DLD1 (cell line): ENCODE measurements around the gene CCSER1.
"Not testable (repeated sequence)": the region's sequence is repeated elsewhere in the genome, so short reads cannot be mapped to it uniquely, and the experiment has no call there.

Experiments
- in situ Hi-C: cut with HindIII; loops from 2 replicates; pipeline ENCODE4 v1.10.0; 2017; ENCODE audit warnings: low sequenced_read_pairs

CCSER1 gene

DNA sequence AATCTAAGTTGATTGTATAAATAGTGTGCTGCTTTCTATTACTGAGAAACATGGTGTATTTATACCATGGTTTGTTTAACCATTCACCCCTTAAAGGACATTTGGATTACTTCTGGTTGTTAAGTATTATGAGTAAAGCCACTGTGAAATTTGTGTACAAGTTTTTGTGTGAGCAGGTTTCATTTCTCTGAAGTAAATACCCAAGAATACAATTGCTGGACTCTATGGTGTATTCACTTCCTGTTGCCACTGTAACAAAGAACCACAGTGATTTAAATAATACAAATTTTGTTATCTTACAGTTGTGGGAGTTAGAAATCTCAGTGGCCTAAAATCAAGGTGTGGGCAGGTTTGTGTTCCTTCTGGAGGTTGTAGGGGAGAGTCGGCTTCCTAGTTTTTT lies 869.6 kb downstream of the CCSER1 start:
- in situ Hi-C loops: no loop called here

DNA sequence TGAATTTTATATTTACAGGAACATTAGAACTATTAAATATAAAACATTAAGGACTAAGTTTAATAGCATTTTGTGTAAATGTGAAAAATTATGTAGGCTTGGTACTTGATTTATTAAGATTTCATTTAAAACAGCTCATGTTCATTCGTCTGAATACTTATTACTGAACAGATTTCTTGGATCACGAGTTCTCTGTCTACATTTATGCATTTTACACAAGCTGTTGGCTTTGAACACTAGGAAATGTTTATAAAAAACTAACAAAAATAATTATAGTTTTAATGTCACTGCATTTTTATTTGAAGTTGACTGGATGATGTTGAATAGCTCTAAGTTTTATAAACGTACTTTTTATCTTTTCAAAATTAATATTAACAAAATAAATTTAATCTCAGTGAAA lies 888.7 kb downstream of the CCSER1 start:
- in situ Hi-C loops: no loop called here

DNA sequence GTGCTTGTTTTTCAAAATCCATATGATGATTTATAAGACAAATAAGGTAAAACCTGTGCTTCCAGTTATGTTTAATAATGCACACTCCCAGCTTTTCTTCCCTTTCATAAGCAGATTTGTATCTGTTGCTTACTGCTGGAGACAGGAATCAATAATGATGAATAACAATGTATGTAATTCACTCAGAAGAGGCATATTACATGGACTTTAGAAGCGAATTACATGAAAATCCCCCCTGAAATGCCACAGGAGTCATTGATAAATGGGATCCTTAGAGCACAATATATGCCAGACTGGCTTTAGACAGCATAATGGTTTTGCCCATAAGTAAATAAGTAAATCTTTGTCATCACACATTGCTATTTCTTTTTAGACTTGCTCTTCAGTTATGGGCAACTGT lies 892.3 kb downstream of the CCSER1 start:
- in situ Hi-C loops: no loop called here

DNA sequence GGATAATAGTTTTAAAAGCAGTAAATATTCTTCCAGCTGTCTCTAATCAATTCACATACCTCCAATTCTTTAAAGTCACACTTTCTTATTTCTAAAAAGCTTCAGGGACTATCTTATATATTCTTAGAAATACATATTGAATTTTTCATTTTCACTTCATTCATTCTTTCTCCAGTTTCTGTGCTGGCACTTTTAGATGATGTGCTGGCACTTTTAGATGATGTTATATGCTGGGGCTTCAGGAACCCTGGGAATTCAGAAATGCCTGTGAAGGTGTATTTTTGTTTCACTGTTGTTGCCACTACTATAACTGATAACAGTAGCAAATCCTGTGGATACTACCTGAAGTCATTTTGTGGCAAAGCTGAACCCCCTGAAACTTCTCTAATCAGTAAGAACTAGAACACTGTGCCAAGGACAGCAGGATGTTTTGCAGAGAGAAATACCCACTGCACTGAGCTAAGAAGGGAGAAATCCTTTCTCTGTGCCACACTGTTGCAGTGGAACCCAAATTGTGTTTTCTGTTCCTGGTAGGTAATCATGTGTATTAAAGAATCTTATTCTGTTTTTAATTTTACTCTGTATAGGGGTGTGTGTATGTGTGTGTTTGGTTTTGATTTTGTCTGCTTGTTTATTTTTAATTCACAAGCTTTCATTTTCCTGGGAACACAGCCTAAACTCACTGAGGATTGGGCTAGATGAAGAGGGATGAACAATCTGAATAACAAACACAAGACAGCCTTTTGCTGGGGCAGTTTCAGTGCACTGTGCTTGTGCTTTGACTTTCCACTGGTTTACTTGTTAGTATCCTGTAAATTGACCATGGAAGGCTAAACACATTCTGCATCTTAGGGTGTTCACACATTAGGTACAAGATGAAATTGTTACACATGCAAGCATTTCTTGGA lies 898.3 kb downstream of the CCSER1 start:
- in situ Hi-C loops: no loop called here

DNA sequence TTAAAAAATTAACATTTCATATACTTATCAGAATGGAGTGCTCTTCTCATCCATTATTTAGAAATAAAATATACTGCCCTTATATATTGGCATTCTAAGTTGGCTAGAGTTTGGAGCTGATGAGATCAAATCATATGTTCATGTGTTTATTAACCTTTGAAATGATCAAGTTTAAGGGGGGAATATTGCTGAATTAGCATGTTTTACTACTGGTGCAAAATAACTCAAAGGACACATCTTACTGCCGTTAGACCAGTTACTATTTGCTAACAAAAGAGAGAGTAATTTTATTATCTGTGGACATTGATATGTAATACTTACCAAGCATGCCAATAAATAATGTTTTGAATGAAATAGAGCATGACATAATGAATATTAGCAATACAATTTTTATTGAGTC lies 901.0 kb downstream of the CCSER1 start:
- in situ Hi-C loops: no loop called here

DNA sequence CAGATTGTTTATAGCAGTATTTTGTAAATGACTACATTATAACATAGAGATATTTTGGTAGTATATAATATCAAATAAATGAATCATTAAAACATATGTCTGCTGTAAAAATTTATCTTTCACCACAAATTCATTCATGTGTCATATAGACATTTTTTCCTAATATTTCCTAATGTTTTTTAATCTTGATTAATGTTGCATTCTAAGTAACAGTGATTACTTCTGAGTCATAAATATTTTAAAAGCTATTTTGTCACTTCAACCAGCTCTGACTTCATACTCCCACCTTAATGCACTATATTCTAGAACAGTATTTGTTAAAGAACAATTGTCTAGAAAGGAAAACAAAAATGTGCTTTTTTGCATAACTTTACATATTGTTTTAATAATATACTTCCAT lies 904.6 kb downstream of the CCSER1 start:
- in situ Hi-C loops: no loop called here

DNA sequence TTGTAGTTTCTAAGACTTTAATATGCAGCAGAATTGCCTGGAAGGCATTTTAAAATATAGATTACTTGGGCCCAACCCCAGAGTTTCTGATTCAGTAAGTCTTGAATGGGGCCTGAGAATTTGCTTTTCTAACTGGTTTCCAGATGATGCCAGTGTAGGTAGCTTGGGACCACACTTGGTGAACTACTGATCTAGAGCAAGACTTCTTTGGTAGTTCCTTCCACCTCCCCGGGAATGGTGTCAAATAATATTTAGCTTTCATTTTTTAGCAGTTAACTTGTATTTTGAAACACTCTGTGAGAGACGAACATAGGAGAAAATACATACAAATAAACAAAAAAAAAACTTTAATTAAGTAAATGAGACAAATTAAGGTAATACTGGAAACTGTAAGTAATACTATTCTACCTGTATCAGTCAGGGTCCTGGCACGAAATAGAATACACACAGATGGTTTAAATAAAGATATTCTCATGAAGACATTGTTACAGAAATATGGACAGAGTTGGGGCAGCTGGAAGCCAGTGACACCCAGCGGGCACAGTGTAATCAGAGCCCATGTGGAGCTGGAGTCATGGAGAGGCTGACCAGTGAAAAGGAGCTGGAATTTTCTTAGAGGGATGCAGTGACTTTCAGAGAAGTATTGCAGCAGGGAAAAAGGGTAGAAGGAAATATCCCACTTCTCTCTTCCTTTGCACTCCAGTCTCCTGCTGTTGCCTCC lies 905.7 kb downstream of the CCSER1 start:
- in situ Hi-C loops: no loop called here

DNA sequence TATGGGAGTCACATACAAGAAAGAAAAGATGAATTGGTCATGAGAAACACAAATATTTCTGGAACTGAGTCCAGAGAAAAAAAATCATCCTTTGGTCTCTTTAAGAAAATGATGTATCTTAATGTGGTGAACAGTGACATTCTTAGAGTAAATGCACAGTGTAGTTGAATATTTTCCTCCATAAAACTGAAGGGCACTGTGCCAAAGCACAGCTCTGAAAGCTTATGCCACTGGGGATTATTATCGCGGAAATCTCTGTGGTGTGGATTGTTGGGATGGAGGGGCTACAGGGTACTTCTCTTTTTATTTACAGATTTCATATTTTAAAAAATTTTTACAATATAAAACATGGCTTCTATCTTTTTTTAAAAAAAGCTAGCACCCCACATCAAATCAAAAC lies 908.1 kb downstream of the CCSER1 start:
- in situ Hi-C loops: no loop called here

DNA sequence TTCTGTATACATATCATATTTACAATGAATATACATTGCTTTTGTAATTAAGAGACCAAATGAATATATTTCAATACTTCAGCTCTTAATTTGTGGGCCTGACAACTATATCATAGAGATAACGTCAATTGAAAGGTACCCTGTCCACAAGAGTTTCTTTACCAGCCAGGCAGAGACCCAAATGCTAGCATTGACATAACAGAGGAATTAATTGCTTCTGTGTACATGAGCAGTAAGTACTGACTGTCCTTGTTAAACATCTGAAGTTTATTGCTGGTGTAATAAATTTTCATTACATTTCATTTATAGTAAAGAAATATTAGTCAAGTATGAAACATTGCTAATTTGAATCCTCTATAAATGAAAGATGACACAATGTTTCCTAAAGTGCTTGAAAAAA lies 910.8 kb downstream of the CCSER1 start:
- in situ Hi-C loops: no loop called here

DNA sequence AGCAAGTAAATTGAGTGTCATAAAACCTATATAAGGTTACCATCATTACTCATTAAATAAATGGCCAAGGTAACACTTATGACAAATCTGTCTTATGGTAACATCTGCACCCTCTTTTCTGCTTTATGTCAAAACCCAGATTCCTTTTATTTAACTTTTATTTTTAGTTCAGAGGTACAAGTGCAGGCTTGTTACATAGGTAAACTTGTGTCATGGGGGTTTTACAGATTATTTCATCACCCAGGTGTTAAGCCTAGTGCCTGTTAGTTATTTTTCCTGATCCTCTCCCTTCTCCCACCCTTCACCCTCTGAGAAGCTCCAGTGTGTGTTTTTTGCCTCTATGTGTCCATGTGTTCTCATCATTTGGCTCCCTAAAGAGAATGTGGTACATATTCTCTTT lies 930.7 kb downstream of the CCSER1 start:
- in situ Hi-C loops: no loop called here

DNA sequence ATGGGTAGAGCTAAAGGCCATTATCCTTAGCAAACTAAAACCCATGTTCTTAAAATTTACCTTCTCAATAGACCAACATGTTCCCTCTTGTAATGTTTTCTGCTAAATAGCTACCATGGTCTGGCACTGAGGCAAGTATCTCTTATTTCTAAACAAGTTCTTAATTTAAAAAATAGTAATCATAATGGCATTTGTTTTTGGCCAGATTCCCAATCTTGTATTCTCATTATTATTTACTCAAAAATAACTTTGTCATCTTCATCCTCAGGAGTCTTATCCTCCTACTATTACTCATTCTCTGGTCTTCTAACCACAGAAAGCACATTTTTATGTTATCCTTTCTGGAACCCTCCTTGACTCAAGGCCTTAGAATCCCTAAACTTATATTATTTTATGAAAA lies 931.2 kb downstream of the CCSER1 start:
- in situ Hi-C loops: no loop called here

DNA sequence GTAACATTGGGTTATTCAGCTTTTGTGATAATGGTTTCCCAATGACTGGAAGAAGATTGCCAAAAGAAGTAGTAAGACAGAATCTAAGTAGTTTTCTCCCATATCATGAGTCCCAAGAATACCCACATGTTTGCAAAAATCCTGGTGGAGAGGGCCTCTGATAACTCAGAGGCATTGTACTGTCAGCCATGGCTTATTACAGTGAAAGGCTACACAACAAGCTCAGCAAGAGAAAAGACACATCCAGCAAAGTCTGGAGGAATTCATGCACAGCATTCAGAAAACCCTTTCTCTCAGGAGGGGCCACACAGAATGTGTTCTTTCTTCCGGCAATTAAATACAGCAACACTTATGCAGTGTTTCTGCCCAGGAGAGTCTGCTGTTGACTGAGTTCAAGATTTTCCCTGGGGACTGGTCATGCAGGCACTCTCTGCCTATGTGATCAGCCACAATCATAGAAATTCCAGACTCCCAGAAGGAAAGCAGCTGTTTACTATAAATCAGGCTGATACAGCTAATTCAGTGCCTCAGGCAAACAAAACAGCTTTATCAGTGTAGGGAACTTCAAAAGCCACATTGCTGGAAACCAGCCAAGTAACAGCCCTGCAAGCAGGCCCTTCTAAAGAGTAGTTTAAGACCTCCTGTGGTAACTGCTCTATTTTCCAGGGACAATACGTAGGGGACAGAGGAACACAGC lies 937.1 kb downstream of the CCSER1 start:
- in situ Hi-C loops: no loop called here

DNA sequence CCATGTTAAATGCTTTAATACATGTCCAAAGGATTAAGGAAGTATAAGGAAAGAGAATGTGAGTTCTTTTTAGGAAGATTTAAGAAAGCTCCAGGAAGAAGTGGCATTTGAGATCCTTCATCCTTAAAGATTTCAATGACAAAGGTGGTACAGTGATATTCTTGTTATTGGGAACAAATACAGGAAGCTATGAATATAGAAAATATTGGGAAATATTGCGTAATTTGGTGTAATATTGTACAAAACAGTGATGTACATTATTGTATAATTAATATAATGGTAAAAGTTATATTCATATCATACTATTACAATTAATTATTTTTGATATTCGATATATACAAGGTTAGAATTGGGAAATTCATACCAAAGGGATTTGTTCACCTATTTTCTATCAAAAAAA lies 937.9 kb downstream of the CCSER1 start:
- in situ Hi-C loops: no loop called here

DNA sequence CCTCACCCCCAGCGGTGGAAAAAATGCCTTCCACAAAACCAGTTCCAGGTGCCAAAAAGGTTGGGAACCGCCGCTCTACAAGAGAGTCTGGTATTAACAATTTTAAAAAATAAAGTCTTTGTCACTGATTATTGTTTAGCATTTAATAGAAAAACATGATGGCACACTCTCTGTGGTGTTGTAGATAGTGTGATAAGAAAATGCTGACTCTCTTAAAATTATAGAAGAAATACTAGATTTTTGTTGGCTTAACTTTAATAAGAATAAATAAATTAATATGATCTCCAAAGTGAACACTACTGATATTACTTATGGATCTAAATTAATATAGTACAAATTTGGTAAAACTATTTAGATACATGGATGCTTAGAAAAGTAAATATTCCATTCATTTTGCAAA lies 943.5 kb downstream of the CCSER1 start:
- in situ Hi-C loops: no loop called here

DNA sequence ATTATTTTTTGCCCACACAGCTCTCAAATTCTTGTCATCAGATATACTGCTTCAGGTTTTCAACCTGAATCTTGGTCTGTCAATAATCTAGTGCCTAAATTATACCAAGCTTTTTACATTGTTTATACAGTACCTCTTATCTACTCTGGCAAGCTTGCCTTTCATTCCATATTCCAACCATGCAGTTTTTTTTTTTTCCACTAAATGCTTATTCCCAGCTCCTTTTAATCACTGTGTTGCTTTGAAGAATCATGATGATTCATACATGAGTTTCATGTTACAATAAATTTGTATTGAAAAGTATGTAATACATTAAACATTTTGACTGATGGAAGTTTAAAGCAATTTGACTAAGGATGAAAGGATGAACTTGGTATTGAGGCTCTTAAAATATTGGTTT lies 949.0 kb downstream of the CCSER1 start:
- in situ Hi-C loops: no loop called here

DNA sequence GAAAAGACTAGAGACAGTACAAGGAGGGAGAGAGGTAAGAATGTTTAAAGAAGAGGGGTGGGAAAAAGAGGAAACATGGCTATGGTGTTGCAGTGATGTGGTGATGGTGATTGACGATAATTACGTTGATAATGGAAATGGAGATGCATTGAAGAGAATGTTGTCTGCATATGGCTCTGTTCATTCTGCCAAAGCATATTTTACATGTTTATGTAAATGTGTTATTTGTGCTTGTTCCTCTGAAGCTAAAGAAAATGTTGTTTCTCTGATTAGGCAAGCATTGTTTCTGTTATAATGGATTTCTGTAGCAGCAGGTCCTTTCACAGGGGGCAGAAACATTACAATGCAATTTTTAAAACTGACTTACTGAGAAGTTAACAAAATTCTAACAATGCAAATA lies 958.8 kb downstream of the CCSER1 start:
- in situ Hi-C loops: no loop called here

DNA sequence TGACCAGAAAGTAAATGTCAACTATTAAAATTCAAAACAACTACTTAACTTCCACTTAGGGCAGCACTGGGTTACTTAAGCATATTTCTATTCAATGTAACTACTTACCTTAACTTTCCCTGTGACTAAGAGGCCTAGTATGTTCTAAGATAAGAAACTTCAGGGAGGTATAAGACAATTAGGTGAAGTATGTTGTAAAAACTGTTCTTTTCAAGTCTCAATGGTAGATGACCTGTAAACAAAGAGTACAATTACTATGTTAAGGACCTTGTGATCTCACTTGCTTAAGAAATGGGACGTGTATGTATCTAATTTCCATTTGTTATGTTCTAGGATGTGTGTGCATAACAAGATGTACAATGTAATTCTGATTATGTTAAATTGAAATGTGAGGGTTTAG lies 960.5 kb downstream of the CCSER1 start:
- in situ Hi-C loops: no loop called here

DNA sequence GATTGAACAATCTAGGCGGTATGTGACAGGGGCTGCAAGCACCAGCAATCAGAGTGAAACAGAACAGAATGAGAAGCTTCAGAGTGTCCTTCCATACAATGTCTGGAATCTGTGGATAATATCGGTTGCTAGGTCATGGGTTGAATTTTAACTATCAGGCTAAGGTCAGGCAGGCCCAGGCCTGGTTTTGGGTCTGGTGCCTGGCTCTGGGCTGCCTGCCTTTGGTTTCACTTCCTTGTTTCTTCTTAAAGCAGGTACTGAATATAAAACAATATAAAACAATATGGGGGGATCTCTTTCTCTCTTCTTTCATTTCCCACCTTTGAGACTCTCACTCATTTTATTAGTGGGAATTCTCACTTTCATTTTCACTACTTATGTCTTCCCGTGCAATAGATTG lies 962.0 kb downstream of the CCSER1 start:
- in situ Hi-C loops: no loop called here

DNA sequence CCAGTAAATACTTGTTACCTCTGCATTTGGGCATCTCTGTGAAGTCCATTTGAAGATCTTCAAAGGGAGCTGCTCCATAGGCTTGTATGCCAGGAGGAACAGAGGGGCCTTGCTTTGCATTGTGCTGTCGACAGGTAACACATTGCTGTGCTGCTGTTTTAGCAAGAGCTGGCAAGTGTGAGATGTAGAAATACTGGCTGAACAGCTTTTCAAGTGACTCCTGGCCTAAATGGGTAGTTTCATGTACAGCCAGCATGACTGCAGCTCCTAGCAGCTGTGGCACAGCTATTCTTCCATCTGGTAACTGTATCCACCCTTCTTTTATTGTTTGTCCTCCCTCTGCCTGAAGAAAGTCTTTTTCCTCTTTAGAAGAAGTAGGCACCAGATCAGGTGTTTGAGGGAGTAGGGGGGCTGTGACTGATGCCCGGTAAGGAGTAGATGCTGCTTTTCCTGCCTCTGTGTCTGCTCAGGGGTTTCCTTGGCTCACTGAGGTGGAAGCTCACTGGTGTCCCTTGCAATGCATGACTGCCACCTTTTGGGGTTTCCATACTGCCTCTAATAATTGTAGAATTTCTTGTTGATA lies 965.3 kb downstream of the CCSER1 start:
- in situ Hi-C loops: no loop called here

DNA sequence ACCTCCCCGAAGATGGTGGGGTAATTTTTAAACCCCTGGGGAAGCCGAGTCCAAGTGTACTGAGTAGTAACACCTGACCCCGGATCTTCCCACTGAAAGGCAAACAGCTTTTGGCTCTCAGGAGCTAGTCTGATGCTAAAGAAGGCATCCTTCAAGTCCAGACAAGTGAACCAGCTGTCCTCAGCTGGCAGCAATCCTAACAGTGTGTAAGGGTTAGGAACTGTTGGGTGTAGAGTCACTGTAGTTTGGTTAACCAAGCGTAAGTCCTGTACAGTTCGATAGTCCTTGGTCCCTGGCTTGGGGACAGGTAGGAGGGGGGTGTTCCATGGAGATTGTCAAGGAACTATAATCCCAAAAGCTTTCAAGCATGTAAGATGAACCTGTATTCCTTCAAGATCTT lies 967.0 kb downstream of the CCSER1 start:
- in situ Hi-C loops: not testable (repeated sequence)

DNA sequence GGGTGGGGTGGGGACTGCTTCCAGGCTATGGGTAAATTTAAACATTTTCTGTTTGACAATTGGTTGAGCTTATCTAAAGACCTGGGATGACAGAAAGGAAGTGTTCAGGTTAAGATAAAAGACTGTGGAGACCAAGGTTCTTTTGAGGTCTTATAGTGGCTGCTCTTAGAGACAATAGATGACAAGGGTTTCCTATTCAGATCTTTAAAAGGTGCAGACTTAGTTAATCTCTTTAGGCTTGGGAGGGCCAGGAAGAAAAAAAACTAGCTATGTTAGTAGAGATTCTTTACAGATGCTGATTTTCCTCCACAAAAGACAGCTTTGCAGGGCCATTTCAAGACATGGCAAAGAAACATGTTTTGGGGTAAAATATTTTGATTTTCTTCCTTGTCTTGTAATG lies 972.5 kb downstream of the CCSER1 start:
- in situ Hi-C loops: no loop called here
